Measurements from ENCODE around the gene FSIP1.

The FSIP1 gene

GRCh38 chr15:39599871-39600270, 182.8 kb downstream of the FSIP1 start:
- no peak overlapping the region for H3K4me3 ChIP-seq (ENCODE audit: low read depth, low read length)
- no peak for DNase-seq (ENCODE audit: low read depth)
- TF ChIP-seq CTCF (conservative IDR thresholded peaks at IDR 0.05; ENCODE audit: low read depth, low read length): no peak

DNA sequence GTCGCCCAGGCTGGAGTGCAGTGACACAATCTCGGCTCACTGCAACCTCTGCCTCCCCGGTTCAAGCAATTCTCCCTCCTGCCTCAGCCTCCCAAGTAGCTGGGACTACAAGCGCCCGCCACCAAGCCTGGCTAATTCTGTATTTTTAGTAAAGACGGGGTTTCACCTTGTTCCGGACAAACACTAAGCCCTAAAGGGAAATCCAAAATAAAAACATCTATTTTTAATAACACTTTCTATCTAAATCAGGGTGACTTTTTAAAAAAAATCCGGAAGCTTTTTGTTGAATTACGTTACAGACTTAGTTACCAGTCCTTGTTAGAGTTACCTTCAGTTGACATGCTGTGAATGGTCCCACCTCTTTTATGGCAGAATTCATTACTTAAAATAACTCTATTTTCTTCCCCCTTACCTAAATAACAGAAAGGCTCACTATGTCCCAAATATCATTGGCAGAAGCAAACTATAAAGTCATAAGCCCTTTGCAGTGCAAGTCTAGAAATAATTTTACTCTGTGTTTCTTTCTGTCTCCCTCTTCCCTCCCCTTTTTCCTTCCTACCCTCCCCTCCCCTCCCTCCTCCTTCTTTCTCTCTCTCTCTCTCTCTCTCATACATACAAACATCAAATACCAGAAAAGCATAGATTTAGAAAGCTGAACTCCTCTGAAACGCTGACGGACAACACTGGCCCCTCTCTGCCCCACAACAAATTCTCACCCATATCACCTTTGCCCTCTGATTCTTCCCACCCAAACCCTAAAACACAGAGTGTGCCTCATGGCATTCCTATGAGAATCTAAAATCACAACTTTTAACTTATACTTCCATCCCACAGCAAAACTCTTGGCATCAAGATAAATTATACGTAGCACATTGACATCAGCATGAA, 183.4 kb downstream of the FSIP1 start:
- H3K4me3 ChIP-seq (ENCODE audit: low read depth, low read length): no peak overlapping the region
- DNase-seq (ENCODE audit: low read depth): no peak
- TF ChIP-seq CTCF (conservative IDR thresholded peaks at IDR 0.05; ENCODE audit: low read depth, low read length): no peak

DNA sequence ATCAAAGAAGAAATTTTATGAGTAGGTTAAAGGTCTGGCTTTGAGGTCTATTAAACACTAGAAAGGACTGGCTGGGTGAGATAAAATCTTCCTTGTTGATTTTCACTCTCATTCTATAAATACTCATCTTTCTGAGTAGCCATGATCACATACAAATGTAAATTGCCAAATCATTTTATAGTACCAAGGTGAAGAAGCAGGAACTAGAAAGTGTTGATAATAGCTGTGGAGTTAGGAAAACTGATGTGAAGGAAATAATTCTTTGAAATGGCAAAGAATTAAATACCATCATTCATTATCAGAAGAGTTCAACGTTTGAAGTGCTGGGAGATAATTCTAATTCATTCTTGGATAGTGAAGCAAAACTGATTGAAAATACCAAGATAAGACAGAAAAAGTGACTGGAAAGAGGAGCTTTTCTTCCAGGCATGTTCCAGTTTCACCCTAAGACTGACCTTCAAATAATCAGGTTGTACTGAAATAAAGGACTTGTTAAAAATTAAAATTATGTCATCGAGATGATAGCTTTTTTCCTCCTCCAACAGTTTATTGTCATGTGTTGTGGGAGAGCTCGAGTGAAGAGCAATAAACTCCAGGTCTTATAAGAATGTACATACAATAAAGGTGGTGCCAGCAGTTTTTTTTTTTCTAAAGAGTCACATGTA, 184.3 kb downstream of the FSIP1 start:
- no peak for TF ChIP-seq CTCF (conservative IDR thresholded peaks at IDR 0.05; ENCODE audit: low read depth, low read length)
- no peak for DNase-seq (ENCODE audit: low read depth)
- no peak overlapping the region for H3K4me3 ChIP-seq (ENCODE audit: low read depth, low read length)

- no peak overlapping the region for H3K4me3 ChIP-seq (ENCODE audit: low read depth, low read length)
- TF ChIP-seq CTCF (conservative IDR thresholded peaks at IDR 0.05; ENCODE audit: low read depth, low read length): no peak
- DNase-seq (ENCODE audit: low read depth): no peak
Observed at GRCh38 chr15:39597751-39598185, 184.9 kb downstream of the FSIP1 start.

DNA sequence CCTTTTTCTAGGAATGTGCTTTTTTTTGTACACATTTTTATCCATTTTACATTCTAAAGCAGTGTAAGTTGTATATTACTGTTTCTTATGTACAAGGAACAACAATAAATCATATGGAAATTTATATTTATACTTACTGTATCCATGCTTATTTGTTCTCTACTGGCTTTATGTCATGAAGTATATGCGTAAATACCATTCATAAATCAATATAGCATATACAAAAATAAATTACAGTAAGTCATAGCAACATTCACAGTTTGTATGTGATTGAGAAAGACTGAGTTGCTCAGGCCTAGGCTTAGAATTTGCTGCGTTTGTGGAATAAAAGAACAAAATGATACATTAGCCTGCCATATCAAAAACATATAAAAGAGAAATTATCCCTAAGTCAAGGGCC, 185.3 kb downstream of the FSIP1 start:
- TF ChIP-seq CTCF (conservative IDR thresholded peaks at IDR 0.05; ENCODE audit: low read depth, low read length): no peak
- no peak for DNase-seq (ENCODE audit: low read depth)
- no peak overlapping the region for H3K4me3 ChIP-seq (ENCODE audit: low read depth, low read length)

- no peak for TF ChIP-seq CTCF (conservative IDR thresholded peaks at IDR 0.05; ENCODE audit: low read depth, low read length)
- DNase-seq (ENCODE audit: low read depth): no peak
- no peak overlapping the region for H3K4me3 ChIP-seq (ENCODE audit: low read depth, low read length)
Observed at GRCh38 chr15:39596358-39597051, 186.1 kb downstream of the FSIP1 start.
